Subcutaneous adipose tissue (tissue), 4 donors: ENCODE results near the gene IFIT5. TPM values are rescaled to one million over a fixed set of nuclear protein-coding genes. Genes with fewer than 3 reads are reported as not detected.

Experiments
- total RNA-seq, 4 donors: library from RNA; depleted of rRNA; stranded (reverse); fragments of >200 nt; gene quantifications; one replicate each; pipeline ENCODE4 v1.1.0, GENCODE V29; 2016
- TF ChIP-seq, protein P1 (sequence below): fragments of 450-650 bp; IDR thresholded peaks from one replicate; pipeline ENCODE4 v1.5.1; 2016; ENCODE audit warnings: low read depth, mild to moderate bottlenecking, control low read depth, antibody characterized with exemption, moderate library complexity

Gene IFIT5, protein sequence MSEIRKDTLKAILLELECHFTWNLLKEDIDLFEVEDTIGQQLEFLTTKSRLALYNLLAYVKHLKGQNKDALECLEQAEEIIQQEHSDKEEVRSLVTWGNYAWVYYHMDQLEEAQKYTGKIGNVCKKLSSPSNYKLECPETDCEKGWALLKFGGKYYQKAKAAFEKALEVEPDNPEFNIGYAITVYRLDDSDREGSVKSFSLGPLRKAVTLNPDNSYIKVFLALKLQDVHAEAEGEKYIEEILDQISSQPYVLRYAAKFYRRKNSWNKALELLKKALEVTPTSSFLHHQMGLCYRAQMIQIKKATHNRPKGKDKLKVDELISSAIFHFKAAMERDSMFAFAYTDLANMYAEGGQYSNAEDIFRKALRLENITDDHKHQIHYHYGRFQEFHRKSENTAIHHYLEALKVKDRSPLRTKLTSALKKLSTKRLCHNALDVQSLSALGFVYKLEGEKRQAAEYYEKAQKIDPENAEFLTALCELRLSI
- 10 to 100 TPM; 15.5 to 20.5 (median 19.6) TPM for total RNA-seq

DNA sequence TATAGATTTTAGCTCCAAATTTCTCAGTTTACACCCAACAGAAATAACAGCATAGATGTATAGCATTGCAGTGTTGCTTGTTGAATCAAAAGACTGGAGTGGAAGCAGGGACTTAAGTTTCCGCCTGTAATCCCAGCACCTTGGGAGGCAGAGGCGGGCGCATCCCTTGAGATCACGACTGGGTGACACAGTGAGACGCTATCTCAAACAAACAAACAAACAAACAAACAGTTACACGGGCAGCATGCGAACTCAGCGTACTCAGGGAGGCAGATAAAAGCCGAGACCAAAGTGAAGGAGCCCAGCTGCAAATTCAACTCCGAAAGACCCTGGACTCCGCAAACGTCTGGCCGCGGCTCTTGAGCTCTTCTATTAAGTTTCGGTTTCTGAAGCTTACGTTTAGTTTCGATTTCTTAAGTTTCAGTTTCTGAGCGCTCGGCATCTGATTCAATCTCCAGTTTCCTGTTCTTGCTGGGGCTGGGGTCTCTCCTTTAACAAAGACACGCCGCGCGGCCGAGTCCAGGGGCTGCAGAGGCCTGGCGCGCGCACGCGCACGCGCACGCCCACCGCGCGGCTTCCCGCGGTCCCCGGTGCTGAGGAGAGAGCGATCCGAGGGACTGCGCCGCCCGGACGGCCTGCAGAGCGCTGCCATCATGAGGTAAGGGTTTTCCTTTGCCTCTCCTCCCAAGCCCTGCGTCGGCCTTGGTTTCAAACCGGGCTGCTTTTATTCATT lies at the start of gene IFIT5:
TSS of gene IFIT5 (plus strand) at position 423 of the 733 bp plus-strand sequence. CDS start at position 654, 231 bp downstream.
- TF ChIP-seq, protein P1, sequence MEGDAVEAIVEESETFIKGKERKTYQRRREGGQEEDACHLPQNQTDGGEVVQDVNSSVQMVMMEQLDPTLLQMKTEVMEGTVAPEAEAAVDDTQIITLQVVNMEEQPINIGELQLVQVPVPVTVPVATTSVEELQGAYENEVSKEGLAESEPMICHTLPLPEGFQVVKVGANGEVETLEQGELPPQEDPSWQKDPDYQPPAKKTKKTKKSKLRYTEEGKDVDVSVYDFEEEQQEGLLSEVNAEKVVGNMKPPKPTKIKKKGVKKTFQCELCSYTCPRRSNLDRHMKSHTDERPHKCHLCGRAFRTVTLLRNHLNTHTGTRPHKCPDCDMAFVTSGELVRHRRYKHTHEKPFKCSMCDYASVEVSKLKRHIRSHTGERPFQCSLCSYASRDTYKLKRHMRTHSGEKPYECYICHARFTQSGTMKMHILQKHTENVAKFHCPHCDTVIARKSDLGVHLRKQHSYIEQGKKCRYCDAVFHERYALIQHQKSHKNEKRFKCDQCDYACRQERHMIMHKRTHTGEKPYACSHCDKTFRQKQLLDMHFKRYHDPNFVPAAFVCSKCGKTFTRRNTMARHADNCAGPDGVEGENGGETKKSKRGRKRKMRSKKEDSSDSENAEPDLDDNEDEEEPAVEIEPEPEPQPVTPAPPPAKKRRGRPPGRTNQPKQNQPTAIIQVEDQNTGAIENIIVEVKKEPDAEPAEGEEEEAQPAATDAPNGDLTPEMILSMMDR, result no peak

DNA sequence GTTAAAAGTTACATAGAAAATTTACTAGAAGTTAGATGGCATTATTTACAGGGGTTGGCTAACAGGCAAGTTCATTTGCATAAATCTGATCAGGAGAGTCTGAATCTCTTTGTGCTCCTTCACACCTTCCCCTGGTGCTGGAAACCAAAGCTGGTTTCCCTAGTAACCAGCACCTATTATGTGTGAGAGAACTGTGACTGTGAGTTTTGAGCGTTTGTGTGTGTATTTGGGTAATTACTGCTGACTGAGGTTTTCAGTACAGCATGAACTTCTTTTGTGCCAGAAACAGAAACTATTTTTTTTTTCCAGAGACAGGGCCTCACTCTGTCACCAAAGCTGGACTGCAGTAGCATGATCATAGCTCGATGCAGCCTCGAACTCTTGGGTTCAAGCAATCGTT lies 46.8 kb upstream of the IFIT5 start:
- TF ChIP-seq, protein P1, result no peak

DNA sequence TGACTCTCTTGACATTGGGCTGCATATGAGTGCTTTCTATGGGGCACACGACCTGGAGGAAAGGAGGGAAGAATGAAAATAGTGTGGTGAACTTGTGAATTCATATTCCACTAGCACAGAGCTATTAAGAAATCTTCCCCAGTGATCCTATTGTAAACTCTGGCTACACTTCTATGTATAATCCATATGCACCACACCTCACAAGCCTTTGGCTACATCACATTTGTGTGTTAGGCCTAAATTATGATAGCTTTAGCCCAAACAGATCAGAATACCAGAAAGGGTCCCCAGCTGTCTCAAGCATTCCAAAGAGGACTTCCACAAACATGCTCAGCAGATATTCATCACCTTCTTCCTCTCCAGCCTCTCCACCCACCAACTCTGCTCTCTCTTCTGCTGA lies 46.2 kb upstream of the IFIT5 start:
- TF ChIP-seq, protein P1, result no peak

DNA sequence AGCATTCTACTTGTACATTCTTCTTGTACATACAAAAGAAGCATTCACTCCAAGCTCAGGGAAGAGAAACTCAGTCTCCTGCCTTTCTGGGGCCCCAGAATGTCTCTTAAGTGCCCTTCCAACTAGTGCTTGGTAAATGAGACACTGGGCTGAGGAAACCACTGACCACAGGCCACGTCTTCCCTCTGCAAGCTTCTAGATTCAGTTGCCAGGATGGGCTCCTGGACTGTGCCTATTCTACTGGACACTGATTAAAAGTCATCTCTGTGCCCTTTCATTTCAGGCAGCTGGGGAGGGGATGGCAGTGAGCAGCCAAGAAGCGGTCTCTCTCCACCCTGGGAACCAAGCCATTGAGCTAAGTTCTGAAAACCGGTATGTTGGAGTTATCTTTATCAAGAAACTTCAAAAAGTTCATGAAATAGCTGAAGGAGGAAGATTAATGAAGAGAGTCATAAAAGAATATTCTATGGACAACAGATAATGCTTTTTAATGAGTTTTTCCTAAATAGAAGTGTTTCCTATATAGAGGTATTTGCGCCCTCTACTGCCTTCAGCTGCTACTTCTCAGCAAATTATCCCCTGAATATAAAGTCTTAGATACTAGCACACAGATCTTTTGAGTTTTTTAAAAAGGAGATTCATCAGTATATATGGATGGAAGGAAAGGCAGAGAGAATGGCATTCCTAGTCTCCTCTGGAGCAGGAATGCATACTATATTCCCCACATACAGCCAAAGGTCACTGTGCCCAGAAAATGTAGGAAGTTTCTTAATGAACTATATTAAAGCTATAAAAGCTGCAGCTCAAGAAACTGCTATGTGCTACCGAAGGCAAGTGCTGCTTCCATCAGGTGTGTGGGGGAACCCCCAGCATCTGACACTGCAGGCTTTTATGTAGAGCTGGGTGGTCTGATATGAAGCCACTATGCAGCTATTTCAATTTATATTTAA lies 44.9 kb upstream of the IFIT5 start:
- TF ChIP-seq, protein P1, result no peak

DNA sequence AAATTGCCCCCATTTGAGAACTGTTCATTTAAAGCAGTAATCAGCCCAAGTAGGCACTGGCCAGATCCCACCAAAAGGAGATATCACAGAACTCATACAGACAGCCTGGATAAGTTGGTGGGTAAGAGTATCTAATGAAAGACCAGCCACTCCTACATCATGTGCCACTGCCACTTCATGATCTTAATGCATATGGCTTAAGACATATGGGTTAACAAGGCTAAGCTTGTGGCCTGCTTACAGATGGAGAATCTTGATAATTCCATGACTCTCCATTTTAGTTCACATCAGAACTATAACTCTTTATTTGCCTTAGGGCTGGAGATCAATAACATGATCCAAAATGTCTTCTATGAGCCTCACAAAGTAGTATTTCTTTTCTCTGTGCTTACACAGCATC lies 43.3 kb upstream of the IFIT5 start:
- TF ChIP-seq, protein P1, result no peak

DNA sequence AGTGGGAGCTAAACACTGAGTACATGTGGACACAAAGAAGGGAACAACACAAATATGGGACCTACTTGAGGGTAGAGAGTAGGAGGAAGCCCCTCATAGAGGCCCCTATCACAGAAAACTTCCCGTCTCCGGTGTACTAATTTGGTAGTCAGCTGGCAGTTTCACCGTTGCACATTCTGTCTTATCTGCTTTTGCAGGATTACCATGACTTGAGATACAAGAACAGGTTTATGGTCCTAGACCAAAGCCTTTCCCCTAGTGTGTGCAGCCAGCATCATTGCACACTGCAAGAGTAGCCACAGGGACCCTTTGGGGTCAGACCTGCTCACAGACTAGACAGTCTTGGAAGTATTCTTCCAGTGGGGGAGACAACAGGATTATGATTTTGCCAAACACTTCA lies 42.4 kb upstream of the IFIT5 start:
- TF ChIP-seq, protein P1, result no peak
